ENCODE measurements around the gene CBFA2T3.
"Not testable (repeated sequence)": the region's sequence is repeated elsewhere in the genome, so short reads cannot be mapped to it uniquely, and the experiment has no call there.

Gene CBFA2T3

DNA sequence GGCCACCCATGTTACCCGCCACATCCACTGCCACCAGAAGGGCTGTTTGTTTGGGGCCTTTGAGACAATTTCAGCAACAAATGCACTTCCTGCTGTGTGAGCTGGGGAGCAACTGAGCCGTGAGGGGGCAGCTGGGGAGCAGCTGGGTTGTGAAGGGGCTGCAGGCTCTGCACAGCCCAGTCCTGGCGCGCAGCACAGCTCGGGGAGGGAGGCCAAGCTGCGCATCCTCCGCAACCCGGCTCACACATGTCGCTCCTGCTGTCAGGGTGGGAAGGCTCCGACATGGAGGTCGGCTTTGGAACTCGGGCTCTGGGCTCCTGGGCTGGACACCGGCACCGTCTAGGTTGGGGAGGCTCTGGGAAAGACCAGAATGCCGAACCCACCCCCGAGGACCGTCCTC, 53.6 kb downstream of the CBFA2T3 start:
- no peak for DNase-seq (ENCODE audit: low read depth in 2 of 2)

DNA sequence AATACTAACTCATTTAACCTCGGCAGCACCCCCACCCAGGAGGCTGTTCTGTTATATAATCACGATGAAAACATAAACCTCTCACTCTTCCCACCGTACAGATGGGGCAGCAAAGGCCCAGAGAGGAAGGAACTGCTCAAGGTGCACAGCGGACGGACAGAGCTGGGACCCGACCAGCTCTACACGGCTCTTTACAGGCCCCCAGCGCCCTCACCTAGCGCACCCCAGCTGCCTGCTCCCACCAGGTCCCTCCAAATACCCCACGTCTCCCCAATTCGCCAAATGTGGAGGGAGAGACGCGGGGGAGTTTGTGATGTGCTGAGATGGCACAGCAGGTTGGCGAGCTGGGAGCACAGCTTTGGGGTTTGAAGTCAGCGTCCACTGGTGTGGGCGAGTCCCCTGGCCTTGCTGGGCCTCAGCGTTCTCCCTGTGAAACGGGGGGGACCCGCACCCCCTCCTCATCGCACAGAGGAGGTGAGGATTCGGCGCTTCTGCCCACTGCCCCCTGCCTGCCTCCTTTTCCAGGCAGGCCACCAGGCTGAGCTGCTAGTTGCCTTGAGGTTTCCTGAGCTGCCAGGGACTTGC, 54.1 kb downstream of the CBFA2T3 start:
- DNase-seq (ENCODE audit: low read depth in 2 of 2) = no peak

DNA sequence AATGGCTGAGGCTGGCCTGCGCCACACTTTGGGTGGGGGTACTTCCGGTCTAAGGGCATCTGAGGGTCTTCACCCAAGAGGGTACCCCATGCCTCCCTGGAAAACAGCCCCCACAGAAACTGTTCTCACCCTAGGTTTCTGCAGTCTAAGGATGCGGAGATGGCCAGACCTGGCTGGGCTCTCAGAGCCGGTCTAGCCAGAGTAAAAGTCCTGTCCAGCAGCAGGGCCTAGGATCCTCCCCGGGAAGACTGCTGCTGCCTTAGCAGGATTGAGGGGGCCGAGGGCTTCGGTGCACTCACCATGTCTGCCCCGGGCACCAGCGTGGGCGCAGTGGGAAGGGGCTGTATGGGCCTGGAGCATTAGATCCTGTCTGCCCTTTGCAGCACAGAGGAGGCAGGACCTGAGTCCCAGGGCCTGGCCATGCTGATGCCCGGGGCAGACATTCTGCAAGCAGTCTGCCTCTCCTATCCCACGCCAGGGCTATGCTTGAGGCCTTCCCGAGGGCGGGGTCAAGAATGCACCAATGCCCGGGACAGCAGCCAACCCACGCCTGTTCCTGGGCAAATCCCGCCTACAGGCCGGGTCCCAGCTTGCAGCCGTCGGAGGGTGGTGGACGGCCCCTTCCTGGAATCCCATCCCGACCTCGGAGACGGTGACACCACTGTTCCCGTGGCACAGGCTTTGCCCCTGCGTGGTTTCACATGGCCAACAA, 54.7 kb downstream of the CBFA2T3 start:
- DNase-seq (ENCODE audit: low read depth in 2 of 2) = no peak

DNA sequence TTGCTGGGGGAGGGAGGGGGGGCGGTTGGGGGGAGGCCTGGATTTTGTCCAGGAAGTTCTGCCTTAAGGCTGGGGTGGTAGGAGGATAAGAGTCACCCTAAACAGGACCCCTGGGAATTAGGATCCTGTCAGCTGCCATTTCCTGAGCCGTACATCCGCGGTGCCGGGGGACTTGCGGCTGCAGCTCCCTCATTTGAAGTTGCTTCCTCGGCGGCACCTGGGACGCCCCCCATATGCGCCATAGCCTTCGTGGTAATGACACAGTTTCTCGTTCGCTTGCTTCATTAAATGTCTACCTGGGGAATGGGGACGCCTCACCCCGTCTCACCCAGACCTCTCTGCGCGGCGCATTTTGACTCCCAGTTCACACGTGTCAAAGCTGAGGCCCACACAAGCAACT, 55.4 kb downstream of the CBFA2T3 start:
- no peak for DNase-seq (ENCODE audit: low read depth in 2 of 2)

DNA sequence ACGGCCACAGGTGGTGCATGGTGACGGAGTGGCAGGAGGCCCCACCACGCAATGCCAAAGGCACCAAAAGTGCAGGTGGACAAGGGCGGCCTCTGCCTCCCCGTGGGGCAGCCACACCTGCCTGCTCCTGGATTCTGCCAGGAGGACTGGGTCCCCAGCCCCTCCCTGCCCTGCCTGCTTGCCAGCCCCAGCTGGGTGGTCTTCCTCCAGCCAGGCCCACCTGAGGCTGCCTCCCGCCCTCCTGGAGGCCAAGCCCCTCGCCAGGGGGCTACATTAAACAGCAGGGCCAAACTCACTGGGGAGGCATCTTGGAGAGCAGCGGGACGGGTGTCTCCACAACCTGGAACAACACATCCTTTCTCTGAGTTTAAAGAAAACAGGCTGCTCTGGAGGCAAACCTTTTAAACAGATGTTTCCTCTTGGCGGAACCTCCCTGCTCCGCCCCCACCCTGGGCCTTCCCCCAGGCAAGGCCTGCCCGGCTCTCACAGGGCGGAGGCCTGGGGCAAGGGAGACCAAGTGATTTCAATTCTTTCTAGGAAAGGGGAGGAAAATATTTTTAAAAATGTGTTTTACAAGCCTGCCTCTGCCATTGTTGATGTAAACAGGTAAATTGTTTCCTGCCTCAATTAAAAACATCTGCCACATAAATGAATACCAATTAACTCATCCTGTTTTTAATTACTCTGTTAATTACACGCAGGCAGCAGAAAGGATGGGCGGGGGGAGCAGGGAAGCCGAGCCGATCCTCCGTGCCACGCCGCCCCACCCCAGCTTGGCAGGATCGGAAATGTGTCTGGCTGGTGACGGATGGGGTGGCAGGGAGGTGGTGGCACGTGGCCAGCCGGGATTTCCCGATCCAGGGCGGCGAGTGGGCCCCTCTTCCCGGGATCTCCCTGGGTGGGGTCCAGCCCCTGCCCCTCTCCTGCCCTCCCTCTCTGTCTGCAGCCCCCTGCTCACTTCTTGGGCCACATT, 56.1 kb downstream of the CBFA2T3 start:
- DNase-seq (ENCODE audit: low read depth in 2 of 2) = no peak

DNA sequence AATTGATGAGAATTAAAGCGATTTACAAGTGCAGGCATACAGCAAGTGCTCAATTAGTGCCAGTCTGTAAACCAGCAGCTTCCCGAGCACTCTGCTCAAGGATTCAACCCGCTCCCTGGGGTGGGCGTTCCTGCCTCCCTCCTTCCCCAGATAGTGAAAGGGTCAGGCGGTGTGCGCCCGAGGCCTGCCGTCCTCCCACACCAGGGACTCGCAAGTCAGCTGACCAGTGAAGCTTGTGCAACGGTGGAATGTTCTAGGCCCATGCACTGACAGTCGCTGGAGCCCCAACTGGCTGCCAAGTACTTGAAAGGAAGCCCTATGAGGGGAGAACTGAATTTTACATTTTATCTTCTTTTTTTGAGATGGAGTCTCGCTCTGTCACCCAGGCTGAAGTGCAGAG, 57.1 kb downstream of the CBFA2T3 start:
- DNase-seq (ENCODE audit: low read depth in 2 of 2) = no peak

DNA sequence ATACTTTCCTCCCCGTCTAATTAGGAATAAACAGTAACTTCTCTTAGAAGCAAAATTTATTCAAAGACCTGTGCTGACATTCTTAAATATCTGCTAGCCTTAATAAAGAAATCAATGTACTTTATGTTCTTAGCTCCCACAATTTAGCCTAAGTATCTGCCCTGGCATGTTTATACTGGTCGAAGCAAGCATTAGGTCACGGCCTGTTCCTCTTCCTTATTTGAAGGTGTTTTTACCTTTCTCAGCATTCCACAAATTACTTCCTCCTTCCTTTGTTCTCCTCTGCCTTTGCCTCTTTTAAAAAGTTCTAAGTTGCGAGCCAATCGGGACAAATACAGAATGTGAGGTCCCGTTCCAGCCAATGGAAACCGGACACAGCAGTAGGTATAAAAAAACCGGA, 58.1 kb downstream of the CBFA2T3 start:
- DNase-seq (ENCODE audit: low read depth in 2 of 2) = not testable (repeated sequence)

DNA sequence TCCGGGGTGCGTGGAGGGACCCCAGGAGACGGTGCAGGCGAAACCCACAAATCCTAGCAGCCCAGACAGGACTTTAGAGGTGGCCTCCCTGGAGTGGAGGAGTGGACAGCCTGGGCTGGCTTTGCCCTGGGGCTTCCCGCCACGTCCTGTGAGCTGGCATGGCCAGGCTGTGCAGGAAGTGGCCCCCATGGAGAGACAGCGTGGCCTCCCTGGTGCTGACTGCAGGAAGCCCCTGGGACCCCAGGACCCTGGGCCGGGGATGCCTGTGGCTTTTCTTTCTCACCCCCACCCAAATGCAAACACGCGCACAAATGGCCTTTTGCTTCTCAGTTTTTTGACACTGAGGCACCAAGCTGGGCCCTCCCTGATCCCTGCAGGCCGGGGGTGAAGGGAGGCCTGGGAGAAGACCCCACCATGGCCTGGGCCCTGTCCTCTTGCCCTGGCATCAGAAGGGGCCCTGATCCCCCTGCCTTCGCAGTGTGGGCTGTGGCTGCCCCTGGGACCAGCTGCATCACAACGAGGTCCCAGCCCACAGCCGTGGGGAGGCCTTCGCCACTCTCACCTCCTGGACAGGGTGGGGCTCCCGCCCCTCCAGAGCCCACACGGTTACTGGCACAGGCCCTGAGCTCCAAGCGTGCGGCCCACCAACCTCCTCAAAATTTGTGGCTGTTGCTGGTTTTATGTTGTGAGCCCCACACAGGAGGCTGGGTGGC, 58.9 kb downstream of the CBFA2T3 start:
- DNase-seq (ENCODE audit: low read depth in 2 of 2) = no peak

DNA sequence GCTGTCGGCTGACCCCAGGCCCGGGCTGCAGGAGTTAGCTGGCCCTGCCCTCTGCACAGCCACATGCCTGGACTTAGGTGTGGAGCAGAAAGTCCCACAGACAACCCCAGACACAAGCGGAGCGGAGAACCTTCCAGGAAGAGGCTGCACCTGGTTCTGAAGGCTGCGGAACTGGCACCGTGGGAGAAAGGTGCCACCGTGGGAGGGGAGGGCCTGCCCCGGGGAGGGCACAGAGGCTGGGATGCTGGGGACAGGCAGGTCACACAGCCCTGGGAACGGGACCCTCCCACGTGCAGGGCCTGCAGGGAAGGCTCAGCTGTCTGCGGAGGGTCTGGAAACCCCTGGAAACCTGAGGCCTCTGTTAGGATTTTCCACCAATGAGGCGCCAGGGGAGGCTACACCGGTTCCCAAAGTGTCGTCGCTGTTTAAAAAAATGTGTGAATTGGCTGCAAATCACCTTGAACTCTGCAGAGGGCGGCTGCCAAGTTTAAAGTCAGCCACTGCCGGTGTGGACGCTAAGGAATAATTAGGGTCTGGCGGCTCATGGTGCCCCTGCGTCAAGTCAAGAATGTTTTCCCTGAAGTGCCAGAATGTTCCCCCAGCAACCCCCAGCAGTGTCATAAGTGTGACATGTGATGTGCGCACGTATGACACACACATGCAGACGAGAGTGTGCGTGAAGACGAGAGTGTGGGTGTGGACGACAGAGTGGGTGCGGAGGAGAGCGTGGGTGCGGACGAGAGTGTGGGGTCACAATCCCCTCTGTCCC, 59.7 kb downstream of the CBFA2T3 start:
- no peak for DNase-seq (ENCODE audit: low read depth in 2 of 2)

DNA sequence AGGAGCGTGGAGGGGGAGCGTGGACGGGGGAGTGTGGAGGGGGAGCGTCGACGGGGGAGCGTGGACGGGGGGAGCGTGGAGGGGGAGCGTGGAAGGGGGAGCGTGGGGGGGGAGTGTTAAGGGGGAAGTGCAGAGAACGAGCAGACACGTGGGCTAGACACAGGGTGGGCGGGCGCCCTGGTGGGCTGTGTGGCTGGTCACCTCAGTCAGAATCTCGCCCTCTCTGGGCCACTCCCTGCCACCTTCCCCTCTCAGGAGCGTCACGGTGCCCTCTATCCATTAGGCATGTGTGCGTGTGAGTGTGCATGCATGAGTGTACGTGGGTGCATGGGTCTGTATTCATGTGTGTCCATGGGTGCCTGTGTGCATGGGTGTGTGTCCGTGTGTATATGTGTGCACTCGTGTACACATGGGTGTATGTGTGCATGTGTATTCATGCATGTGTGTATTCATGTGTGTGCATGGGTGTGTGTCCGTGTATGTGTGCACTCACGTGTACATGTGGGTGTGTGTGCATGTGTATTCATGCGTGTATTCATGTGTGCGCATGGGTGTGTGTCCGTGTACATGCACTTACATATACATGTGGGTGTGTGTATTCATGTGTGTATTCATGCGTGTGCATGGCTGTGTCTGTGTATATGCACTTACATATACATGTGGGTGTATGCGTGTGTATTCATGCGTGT, 61.2 kb downstream of the CBFA2T3 start:
- DNase-seq (ENCODE audit: low read depth in 2 of 2) = no peak

DNA sequence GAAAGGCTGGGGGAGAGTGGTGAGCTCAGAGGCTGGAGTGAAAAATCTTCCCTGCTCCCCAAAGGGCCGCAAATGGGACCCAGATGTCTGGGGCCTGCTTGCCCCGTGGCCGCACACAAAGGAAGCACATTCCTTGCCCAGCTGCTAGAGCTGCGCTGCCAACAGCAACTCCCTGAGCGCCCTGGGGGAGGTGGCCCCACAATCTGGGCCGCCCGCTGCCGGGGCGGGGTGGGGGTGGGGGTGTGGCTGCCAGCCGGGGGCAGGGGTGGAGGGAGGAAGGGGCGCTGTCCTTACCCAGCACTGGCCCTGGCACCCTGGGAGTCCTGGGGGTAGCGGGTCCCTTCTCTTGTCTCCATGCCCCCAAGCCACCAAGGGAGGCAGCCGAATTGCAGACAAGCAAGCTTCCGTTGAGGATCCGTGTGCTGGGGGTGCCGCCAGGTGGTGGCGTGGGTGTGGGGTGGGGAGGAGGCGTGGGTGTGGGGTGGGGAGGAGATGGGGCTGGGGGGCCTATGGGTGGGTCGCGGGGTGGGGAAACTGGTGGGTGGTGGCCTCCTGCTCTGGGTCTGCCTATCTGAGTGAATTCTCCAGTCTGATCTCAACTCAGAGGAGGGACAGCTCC, 62.1 kb downstream of the CBFA2T3 start:
- no peak for DNase-seq (ENCODE audit: low read depth in 2 of 2)

DNA sequence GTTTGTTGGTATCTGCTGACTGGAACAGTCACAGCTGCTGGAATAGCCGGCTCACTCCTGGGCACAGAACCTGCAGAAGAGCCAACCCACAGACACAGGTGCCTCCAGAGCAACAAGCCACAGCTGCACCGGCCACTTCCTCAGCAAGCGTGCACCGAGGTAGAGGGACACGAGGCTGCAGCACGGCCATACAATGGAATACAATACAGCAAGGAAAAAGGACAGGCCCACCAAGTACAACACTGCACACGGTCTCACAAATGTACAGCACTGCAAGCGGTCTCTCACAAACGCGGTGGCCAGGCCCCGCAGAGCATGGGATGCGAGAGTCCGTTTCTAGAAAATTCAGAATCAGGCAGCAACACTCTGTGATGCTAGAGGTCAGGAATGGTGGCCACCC, 63.1 kb downstream of the CBFA2T3 start:
- DNase-seq (ENCODE audit: low read depth in 2 of 2) = no peak

DNA sequence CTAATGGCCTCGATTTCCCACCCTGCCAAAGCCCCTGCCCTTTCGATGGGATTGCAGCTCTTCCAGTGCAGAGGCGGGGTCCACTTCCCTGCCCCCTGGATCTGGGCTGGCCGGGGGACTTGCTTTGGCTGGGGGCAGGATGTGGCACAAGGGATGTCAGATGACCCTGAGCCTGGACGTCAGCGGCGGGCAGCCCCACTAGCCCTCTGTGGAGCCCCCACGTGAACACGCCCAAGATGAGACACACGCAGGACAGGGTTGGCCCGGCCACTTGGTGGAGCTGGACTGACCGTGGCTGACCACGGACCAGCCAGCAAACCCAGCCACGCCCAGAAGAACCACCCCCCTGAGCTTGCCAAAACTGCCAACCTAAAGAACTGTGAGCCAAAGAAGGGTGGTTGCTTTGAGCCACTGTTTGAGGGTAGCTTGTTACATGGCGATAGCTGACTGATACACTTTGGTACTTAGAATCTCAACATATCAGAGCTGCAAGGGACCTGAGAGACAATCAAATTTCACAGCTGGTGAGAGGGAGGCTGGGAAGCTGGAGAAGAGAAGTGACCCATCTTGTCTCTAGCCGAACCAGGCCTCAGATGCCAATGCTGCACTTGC, 63.9 kb downstream of the CBFA2T3 start:
- DNase-seq (ENCODE audit: low read depth in 2 of 2) = no peak

DNA sequence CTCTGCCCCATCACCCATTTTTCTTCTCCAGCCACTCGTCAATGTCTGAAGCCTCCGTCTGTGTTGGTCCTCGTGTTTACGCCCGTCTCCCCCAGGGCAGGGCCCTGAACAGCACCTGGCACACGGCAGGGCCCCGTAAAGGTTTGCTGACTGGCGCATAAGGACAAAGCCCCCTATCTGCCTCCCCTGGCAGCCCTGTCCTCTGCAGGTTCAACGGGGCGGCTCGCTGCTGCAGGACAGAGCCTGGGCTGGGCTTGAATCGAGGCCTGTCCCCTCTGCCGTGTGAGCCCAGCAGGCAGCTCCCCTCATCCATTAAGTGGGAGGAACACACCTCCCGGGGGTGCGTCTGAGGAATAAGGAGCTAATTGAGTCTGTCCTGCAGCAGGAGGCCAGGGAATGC, 64.5 kb downstream of the CBFA2T3 start:
- DNase-seq (ENCODE audit: low read depth in 2 of 2) = no peak

DNA sequence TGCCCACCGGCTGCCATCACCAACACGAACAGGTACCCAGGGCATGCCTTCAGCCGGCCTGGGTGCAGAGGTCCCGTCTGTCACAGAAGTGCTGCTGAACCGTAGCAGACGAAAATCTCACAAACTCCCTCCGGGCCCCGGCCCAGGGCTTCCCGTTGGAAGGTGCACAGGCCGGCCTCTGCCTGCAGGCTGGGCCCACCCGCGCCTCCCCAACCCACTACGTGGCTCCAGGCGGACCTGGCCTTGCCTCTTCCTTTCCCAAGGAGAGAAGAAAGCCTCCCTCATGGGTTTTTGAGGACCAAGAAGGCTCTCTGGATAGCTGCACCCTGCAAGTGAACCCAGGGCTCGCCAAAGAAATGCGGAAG, 65.1 kb downstream of the CBFA2T3 start:
- no peak for DNase-seq (ENCODE audit: low read depth in 2 of 2)

DNA sequence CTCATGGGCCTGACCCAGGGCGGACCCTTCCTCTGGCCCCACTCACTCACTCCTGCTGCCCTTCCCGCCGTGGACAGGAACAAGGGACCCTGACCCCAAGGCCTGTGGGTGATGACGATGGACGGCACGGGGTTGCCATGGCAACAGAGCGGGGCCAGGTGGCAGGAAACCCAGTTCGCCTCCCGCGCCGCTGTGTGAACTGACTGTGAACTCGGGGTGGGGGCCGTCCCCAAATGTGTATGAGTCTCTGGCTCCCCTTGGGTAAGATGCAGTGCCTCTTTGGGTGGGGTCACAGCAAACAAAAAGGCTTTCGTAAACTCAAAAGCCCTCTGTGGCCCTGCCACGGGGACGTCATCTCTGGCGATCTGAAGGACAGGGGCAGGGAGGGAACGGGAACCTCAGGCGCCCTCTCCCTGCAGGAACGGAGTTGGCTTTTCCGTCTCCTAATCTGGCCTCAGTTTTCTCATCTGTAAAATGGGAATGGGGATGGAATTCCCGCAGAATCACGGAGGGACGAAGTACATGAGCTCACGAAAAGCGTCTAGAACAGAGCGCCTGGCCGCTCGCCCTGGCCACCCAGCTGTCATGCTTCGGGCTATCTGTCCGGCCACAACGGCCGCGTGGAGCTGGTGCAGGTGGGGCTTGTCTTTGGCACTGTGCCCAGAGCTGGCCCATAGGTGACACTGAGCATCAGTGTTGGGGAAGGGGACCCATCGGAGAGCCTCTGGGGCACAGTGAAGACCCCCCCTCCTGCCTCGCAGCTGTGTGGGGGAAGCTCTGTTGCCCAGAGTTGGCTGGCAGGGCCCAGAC, 65.7 kb downstream of the CBFA2T3 start:
- DNase-seq (ENCODE audit: low read depth in 2 of 2) = no peak

DNA sequence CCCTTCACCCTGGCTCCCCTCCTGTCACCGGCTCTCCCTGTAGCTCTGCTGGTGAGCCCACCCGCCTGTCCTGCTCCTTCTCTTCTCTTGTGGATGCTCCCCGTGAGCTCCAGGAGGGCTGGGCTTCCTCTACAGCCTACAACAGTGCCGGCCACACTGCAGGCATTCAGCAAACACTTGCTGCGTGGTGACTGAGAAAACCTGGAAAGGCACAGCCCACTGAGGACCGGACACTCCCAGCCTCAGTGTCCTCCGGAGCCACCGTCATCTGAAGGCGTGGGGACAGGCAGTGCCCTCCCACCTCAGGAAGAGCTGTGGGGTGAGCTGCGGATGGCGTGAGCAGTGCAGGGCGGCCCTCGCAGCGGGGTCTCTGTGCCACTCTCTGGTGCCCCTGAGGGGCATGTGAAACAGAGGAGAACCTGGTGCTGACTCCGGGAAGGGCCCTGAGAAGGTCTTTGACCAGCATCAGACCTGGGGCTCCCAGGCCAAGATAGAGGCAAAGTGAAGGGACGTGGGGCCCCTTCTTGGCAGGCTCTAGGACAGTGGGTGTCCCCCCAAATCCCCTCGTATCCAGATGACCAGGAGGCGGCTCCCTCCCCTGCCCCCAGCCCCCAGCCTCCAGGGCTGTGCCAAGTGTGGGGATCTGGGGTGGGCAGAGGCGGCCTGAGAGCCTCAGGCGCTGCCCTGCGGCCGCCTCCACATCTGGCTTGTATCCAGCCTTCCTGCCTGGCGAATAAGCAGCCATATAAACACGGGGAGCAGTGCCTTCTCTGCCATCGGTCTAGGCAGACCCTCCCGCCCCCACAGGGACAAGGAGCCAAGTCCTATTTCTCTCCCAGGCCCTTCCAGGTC, 66.5 kb downstream of the CBFA2T3 start:
- no peak for DNase-seq (ENCODE audit: low read depth in 2 of 2)
